ENCODE results near the gene RGN.
"Not testable (repeated sequence)": the region's sequence is repeated elsewhere in the genome, so short reads cannot be mapped to it uniquely, and the experiment has no call there.

Gene RGN

GRCh38 chrX:47124466-47124865 lies 46.2 kb downstream of the RGN start:
- DNase-seq (ENCODE audit: low read depth), result not testable (repeated sequence)

- DNase-seq (ENCODE audit: low read depth), result peak; percentile 75
These were observed 51.1 kb downstream of the RGN start for GRCh38 chrX:47129157-47129898.

GRCh38 chrX:47129899-47130358 lies 51.7 kb downstream of the RGN start:
- no peak for DNase-seq (ENCODE audit: low read depth)

- no peak for DNase-seq (ENCODE audit: low read depth)
These were observed 55.2 kb downstream of the RGN start for GRCh38 chrX:47133493-47133892.

- DNase-seq (ENCODE audit: low read depth), result not testable (repeated sequence)
These were observed 57.4 kb downstream of the RGN start for GRCh38 chrX:47135650-47136049.

- no peak for DNase-seq (ENCODE audit: low read depth)
These were observed 59.9 kb downstream of the RGN start for GRCh38 chrX:47138171-47138570.
